Glomerular visceral epithelial cell (primary cell): ENCODE results near the gene TMEM239.
A peak's percentile ranks its signal among the peaks of the same experiment; 100 is the strongest.
"Not testable (repeated sequence)": the region's sequence is repeated elsewhere in the genome, so short reads cannot be mapped to it uniquely, and the experiment has no call there.

Experiments
- DNase-seq: peaks from one replicate; pipeline ENCODE4 v3.0.0-alpha.2; 2016; ENCODE audit errors: extremely low spot score

TMEM239 gene

GRCh38 chr20:2816030-2816582 lies at the start of gene TMEM239:
Gene TMEM239 (plus strand): TSS chr20:2816364. CDS start chr20:2816555, 191 bp downstream.
- no peak for DNase-seq

GRCh38 chr20:2767768-2768631 lies 48.2 kb upstream of the TMEM239 start:
- peak; percentile 46 for DNase-seq

GRCh38 chr20:2768632-2769015 lies 47.5 kb upstream of the TMEM239 start:
- no peak for DNase-seq

GRCh38 chr20:2770091-2770490 lies 46.1 kb upstream of the TMEM239 start:
- not testable (repeated sequence) for DNase-seq

GRCh38 chr20:2771631-2772080 lies 44.5 kb upstream of the TMEM239 start:
- no peak for DNase-seq

GRCh38 chr20:2773812-2774211 lies 42.4 kb upstream of the TMEM239 start:
- no peak for DNase-seq

GRCh38 chr20:2775139-2775538 lies 41.0 kb upstream of the TMEM239 start:
- DNase-seq: no peak

GRCh38 chr20:2778602-2779321 lies 37.4 kb upstream of the TMEM239 start:
- DNase-seq: no peak

GRCh38 chr20:2780948-2781347 lies 35.2 kb upstream of the TMEM239 start:
- no peak for DNase-seq

- DNase-seq: no peak
Observed at GRCh38 chr20:2783908-2784566, 32.1 kb upstream of the TMEM239 start.

- DNase-seq: no peak
Observed at GRCh38 chr20:2793471-2793870, 22.7 kb upstream of the TMEM239 start.

GRCh38 chr20:2794202-2794748 lies 21.9 kb upstream of the TMEM239 start:
- no peak for DNase-seq

- no peak for DNase-seq
Observed at GRCh38 chr20:2794866-2795447, 21.2 kb upstream of the TMEM239 start.

GRCh38 chr20:2795451-2795850 lies 20.7 kb upstream of the TMEM239 start:
- no peak for DNase-seq

- DNase-seq: no peak
Observed at GRCh38 chr20:2796011-2796660, 20.0 kb upstream of the TMEM239 start.

GRCh38 chr20:2797136-2797983 lies 18.8 kb upstream of the TMEM239 start:
- no peak for DNase-seq

- no peak for DNase-seq
Observed at GRCh38 chr20:2798095-2798805, 17.9 kb upstream of the TMEM239 start.

GRCh38 chr20:2798814-2799213 lies 17.4 kb upstream of the TMEM239 start:
- DNase-seq: no peak

- DNase-seq: no peak
Observed at GRCh38 chr20:2799271-2799670, 16.9 kb upstream of the TMEM239 start.
